Measurements from ENCODE around the gene OLFML2B.

DNA sequence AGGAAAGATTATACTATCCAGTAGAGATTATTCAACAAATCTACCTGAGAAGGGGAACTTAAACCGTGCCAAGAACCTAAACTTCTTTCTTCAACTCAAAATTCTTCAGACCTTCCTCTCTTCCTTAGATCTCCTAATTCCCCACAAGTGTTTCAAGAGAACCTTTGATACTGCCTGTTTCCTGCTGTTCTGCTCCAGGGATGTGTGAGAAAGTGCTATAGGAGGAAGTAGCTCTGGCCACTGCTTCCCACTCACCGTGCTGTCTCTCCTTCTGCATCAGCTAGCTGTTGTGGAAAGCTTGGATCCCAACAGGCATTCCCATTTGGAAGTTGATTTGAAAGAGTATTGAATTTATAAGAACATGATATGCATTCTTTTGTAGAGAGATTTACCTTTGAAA is 41.3 kb upstream of the OLFML2B start:
- TF ChIP-seq POLR2AphosphoS5 (IDR thresholded peaks at IDR 0.05; ENCODE audit: low read depth, low read length): no peak
- no peak for TF ChIP-seq REST (IDR thresholded peaks at IDR 0.05; ENCODE audit: insufficient read depth in 1 of 2, low read depth in 2 of 2, low read length in 2 of 2)
